GM21360 (cell line): Measurements from ENCODE around the gene SLC20A1.
"Not testable (repeated sequence)": the region's sequence is repeated elsewhere in the genome, so short reads cannot be mapped to it uniquely, and the experiment has no call there.

Experiments
- ATAC-seq: cut with Tn5 transposase; IDR thresholded peaks from one replicate; pipeline ENCODE4 v1.9.1; 2021; ENCODE audit warnings: mild to moderate bottlenecking, moderate library complexity; ENCODE audit not compliant: unreplicated experiment

The SLC20A1 gene

GRCh38 chr2:112645310-112646101 lies at the start of gene SLC20A1:
Gene SLC20A1 (plus strand): TSS chr2:112645939. CDS start chr2:112646829, 890 bp downstream.
- peak; percentile 88 for ATAC-seq

GRCh38 chr2:112597537-112598322 lies 48.0 kb upstream of the SLC20A1 start:
- ATAC-seq = no peak

- no peak for ATAC-seq
These were observed 45.1 kb upstream of the SLC20A1 start for GRCh38 chr2:112600634-112601033.

GRCh38 chr2:112601754-112602153 lies 44.0 kb upstream of the SLC20A1 start:
- ATAC-seq = no peak

GRCh38 chr2:112602917-112603316 lies 42.8 kb upstream of the SLC20A1 start:
- ATAC-seq = no peak

GRCh38 chr2:112603731-112604130 lies 42.0 kb upstream of the SLC20A1 start:
- no peak for ATAC-seq

- no peak for ATAC-seq
These were observed 40.8 kb upstream of the SLC20A1 start for GRCh38 chr2:112604952-112605351.

GRCh38 chr2:112605926-112606325 lies 39.8 kb upstream of the SLC20A1 start:
- no peak for ATAC-seq

- no peak for ATAC-seq
These were observed 39.2 kb upstream of the SLC20A1 start for GRCh38 chr2:112606547-112606946.

GRCh38 chr2:112607680-112608438 lies 37.9 kb upstream of the SLC20A1 start:
- no peak for ATAC-seq

GRCh38 chr2:112609320-112609719 lies 36.4 kb upstream of the SLC20A1 start:
- ATAC-seq = not testable (repeated sequence)

- not testable (repeated sequence) for ATAC-seq
These were observed 33.5 kb upstream of the SLC20A1 start for GRCh38 chr2:112612283-112612682.

- ATAC-seq = no peak
These were observed 31.4 kb upstream of the SLC20A1 start for GRCh38 chr2:112614201-112614840.

GRCh38 chr2:112615051-112615450 lies 30.7 kb upstream of the SLC20A1 start:
- ATAC-seq = no peak

- not testable (repeated sequence) for ATAC-seq
These were observed 29.9 kb upstream of the SLC20A1 start for GRCh38 chr2:112615798-112616197.

GRCh38 chr2:112618383-112618782 lies 27.4 kb upstream of the SLC20A1 start:
- ATAC-seq = no peak

- ATAC-seq = no peak
These were observed 23.8 kb upstream of the SLC20A1 start for GRCh38 chr2:112621790-112622527.

- no peak for ATAC-seq
These were observed 23.2 kb upstream of the SLC20A1 start for GRCh38 chr2:112622528-112622849.

GRCh38 chr2:112623913-112624777 lies 21.6 kb upstream of the SLC20A1 start:
- ATAC-seq = peak; percentile 52
